BE2C (cell line): ENCODE data around the gene NELL1.

ENCODE experiments used
- DNase-seq: peaks from one replicate; pipeline ENCODE4 v3.0.0-alpha.2; 2020
- H3K27me3 ChIP-seq: fragments of 250-450 bp; sonication (Bioruptor Pico); 2 replicates; pipeline ENCODE4 v1.5.1; 2020; ENCODE audit warnings: mild to moderate bottlenecking
- H3K36me3 ChIP-seq: fragments of 250-450 bp; sonication (Bioruptor Pico); 2 replicates; pipeline ENCODE4 v1.5.1; 2020; ENCODE audit warnings: mild to moderate bottlenecking
- H3K4me1 ChIP-seq: fragments of 250-450 bp; sonication (Bioruptor Pico); 2 replicates; pipeline ENCODE4 v1.5.1; 2020
- H3K4me3 ChIP-seq: 2 replicates; pipeline ENCODE4 v1.5.1; 2011; ENCODE audit warnings: low read depth, low read length
- H3K9me3 ChIP-seq: fragments of 250-450 bp; sonication (Bioruptor Pico); 2 replicates; pipeline ENCODE4 v1.5.1; 2020
- TF ChIP-seq, protein P1 (sequence below): IDR thresholded peaks from 2 replicates; pipeline ENCODE4 v1.5.1; 2012; ENCODE audit warnings: mild to moderate bottlenecking, low read depth, low read length

NELL1 gene

DNA sequence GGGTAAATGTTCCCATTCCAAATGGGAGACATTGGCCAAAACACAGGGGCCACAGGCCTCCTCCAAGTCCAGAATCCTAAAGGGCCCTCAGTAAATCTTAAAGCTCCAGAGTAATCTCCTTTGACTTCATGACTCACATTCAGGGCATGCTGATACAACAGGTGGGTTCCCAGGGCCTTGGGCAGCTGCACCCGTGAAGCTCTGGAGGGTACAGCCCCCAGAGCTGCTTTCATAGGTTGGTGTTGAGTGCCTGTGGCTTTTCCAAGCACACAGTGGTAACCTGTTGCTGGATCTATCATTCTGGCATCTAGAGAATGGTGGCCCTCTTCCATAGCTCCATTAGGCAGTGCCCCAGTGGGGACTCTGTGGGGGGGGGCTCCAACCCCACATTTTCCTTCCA is 54.0 kb downstream of the NELL1 start:
- Histone ChIP-seq H3K4me3 (no peak overlapping the region), H3K27me3 (no peaks in the 10 kb centered on the region), H3K9me3 (no peaks in the 10 kb centered on the region), H3K4me1 (no peaks in the 10 kb centered on the region), H3K36me3 (no peaks in the 10 kb centered on the region)
- TF ChIP-seq, protein P1, sequence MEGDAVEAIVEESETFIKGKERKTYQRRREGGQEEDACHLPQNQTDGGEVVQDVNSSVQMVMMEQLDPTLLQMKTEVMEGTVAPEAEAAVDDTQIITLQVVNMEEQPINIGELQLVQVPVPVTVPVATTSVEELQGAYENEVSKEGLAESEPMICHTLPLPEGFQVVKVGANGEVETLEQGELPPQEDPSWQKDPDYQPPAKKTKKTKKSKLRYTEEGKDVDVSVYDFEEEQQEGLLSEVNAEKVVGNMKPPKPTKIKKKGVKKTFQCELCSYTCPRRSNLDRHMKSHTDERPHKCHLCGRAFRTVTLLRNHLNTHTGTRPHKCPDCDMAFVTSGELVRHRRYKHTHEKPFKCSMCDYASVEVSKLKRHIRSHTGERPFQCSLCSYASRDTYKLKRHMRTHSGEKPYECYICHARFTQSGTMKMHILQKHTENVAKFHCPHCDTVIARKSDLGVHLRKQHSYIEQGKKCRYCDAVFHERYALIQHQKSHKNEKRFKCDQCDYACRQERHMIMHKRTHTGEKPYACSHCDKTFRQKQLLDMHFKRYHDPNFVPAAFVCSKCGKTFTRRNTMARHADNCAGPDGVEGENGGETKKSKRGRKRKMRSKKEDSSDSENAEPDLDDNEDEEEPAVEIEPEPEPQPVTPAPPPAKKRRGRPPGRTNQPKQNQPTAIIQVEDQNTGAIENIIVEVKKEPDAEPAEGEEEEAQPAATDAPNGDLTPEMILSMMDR: no peak
- DNase-seq: no peak

DNA sequence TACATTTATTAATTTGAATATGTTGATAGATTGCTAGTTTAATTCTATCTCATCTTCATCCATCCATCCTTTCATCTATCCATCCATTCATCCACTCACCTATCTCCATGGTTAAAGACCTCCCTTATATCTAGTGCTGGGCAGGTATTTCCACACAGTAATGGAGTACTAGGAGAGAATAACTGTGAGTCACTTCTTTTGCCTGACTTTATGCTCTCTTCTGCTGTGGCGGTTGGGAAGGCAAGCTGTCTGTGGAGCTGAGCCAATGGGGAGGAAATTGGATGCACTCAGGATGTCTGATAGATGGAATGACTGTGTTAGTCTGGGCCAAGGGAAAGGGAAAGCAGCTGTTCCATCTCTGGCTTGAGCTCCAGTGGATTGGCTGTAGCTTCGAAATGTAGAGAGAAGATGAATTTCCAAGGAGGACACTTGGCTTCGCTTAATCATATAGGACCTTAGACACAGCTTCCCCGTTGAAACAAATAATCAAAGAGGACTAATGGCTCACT is 60.3 kb downstream of the NELL1 start:
- no peak for DNase-seq
- no peaks in the 10 kb centered on the region for H3K36me3 ChIP-seq
- H3K9me3 ChIP-seq: no peaks in the 10 kb centered on the region
- TF ChIP-seq, protein P1: no peak
- H3K4me1 ChIP-seq: no peaks in the 10 kb centered on the region
- H3K4me3 ChIP-seq: no peak overlapping the region
- H3K27me3 ChIP-seq: no peaks in the 10 kb centered on the region

DNA sequence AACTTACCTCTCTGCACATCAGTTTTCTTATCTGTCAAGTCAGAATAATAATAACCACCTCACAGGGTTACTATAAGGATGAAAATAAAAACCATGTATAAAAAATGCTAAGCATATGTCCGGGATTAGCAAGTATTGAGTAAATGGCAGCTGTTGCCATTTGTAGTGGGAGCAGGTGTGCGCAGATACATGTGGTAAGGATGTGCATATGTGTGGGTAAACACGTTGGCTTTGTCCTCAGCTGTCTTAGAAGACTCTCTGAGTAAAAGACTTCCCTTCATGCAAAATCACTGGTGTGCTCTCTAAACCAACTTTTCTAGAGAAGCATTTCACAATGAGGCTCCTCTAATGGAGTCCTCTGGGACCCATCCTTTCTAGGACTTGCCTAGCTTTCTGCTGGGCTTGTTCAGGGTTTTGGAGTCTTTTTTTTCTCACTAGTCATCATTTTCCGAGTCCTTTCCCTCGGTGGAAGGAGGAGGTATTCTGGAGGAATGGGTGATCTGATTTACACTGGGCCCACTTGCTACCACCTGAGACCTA is 62.4 kb downstream of the NELL1 start:
- Histone ChIP-seq H3K27me3 (no peaks in the 10 kb centered on the region), H3K4me1 (no peaks in the 10 kb centered on the region), H3K9me3 (no peaks in the 10 kb centered on the region), H3K36me3 (no peaks in the 10 kb centered on the region), H3K4me3 (no peak overlapping the region)
- no peak for DNase-seq
- TF ChIP-seq, protein P1: no peak

DNA sequence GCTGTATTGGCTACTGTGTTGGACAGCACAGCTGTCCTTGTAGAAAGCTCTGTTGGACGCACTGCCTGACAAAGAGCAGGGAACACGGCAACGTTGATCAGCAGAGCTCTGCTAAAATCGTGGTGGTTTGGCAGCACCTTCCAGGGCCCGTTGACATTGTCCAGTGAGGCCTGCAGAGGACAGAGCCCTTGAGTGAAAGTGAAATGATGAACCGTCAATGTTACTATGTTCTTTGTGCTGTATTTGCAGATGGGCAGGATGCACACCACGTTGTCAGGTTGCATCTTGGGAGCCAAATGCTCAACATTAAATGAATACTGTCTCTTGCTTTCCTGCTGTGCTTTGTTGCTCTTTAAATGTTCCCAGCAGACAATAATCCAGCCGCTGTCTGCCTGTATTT is 69.7 kb downstream of the NELL1 start:
- TF ChIP-seq, protein P1: no peak
- no peak overlapping the region for H3K4me3 ChIP-seq
- H3K36me3 ChIP-seq: no peaks in the 10 kb centered on the region
- no peaks in the 10 kb centered on the region for H3K4me1 ChIP-seq
- no peaks in the 10 kb centered on the region for H3K27me3 ChIP-seq
- H3K9me3 ChIP-seq: no peaks in the 10 kb centered on the region
- no peak for DNase-seq

DNA sequence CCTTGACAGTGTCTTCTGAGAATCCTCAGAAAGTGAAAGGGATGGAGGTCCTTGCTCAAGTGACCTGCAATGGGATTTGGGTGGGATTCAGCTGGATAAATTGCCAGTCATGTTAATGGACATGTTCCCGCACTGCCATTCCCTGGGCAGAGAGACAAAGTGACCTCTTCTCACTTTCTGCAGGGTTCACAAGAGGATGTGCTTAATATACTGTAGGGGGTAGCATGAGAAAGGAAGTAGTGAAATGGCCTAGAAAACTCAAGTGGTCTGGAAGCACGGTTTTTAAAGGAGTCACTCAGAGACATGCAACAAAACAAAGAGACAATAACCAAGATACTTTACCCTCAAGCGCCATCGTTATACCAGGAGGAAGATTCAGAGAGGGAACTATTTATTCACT is 70.2 kb downstream of the NELL1 start:
- H3K36me3 ChIP-seq: no peaks in the 10 kb centered on the region
- no peak overlapping the region for H3K4me3 ChIP-seq
- H3K27me3 ChIP-seq: no peaks in the 10 kb centered on the region
- TF ChIP-seq, protein P1: no peak
- no peaks in the 10 kb centered on the region for H3K9me3 ChIP-seq
- no peaks in the 10 kb centered on the region for H3K4me1 ChIP-seq
- DNase-seq: no peak

DNA sequence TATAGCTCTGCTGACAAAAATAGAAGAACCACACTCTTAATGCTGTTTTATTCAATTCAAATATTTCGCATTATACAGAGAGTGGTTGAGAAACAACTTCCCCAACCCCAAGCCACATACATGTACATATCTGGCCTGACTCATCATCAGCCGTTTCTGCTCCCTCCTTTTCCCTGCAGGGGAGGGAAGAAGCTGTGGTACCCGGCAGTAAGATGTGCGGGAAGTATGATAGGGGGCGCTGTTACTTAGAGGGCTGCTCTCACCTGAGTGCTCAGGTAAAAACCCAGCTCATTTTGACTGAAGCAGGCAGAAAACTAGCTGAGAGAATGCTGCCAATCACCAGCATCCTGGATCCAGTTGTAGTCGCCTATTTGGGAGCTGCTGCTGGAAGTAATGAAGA is 85.5 kb downstream of the NELL1 start:
- Histone ChIP-seq H3K4me3 (no peak overlapping the region), H3K4me1 (no peaks in the 10 kb centered on the region), H3K36me3 (no peaks in the 10 kb centered on the region), H3K27me3 (no peaks in the 10 kb centered on the region), H3K9me3 (no peaks in the 10 kb centered on the region)
- DNase-seq: no peak
- TF ChIP-seq, protein P1: peak; percentile 28
